Transverse colon (tissue), 4 donors: ENCODE results near the gene BOC. TPM values are rescaled to one million over a fixed set of nuclear protein-coding genes. Genes with fewer than 3 reads are reported as not detected.
A peak's percentile ranks its signal among the peaks of the same experiment; 100 is the strongest.

Experiments
- DNase-seq: peaks from one replicate; pipeline ENCODE4 v3.0.0-alpha.2; 2019
- H3K27ac ChIP-seq, 4 donors: fragments of 200-600 bp; sonication (generic); 2 replicates each; pipeline ENCODE4 v1.5.1; 2016 to 2018; ENCODE audit warnings: inconsistent platforms in 4 of 4
- H3K27me3 ChIP-seq: fragments of 200-600 bp; sonication (generic); 2 replicates; pipeline ENCODE4 v1.5.1; 2017; ENCODE audit warnings: inconsistent platforms
- H3K36me3 ChIP-seq, 4 donors: fragments of 200-600 bp; sonication (generic); 2 replicates each; pipeline ENCODE4 v1.5.1; 2017 to 2019; ENCODE audit warnings: inconsistent platforms in 4 of 4
- H3K4me1 ChIP-seq, 4 donors: fragments of 200-600 bp; sonication (generic); 2 replicates each; pipeline ENCODE4 v1.5.1; 2017 to 2020; ENCODE audit warnings: inconsistent platforms in 4 of 4
- H3K4me3 ChIP-seq, 4 donors: fragments of 200-600 bp; sonication (generic); 1 replicate in 1 of 4; 2 replicates in 3 of 4; pipeline versions ENCODE4 v1.5.1 to v1.6.1; 2017 to 2019; ENCODE audit warnings: inconsistent platforms in 4 of 4
- H3K9me3 ChIP-seq, 2 donors: fragments of 200-600 bp; sonication (generic); 2 replicates each; pipeline ENCODE4 v1.5.1; 2017 to 2019; ENCODE audit warnings: inconsistent platforms in 2 of 2
- CTCF ChIP-seq, 5 experiments: fragments of 200-600 bp in 3 of 5; fragments of 450-650 bp in 2 of 5; sonication (generic) in 3 of 5; IDR thresholded peaks; 1 replicate in 2 of 5; 2 replicates in 3 of 5; pipeline ENCODE4 v1.5.1; 2016 to 2017; ENCODE audit warnings: antibody characterized with exemption in 5 of 5, inconsistent platforms in 3 of 5, mild to moderate bottlenecking in 2 of 5, moderate library complexity in 1 of 5
- EP300 ChIP-seq: sonication (generic); formaldehyde crosslinking; IDR thresholded peaks from one replicate; pipeline ENCODE4 v1.6.1; 2017; ENCODE audit warnings: antibody characterized with exemption, low read depth
- POLR2A ChIP-seq: fragments of 450-650 bp; IDR thresholded peaks from one replicate; pipeline ENCODE4 v1.6.1; 2016; ENCODE audit warnings: antibody characterized with exemption, mild to moderate bottlenecking, moderate library complexity
- POLR2AphosphoS5 ChIP-seq, 3 donors: sonication (generic); formaldehyde crosslinking; IDR thresholded peaks; one replicate each; pipeline ENCODE4 v1.6.1; 2016; ENCODE audit warnings: antibody characterized with exemption in 3 of 3
- WGBS, 2 donors: methylation state at CpG; one replicate each; pipeline ENCODE4 v1.1.5; 2018; ENCODE audit warnings: low coverage in 1 of 2; 5-methylcytosine and 5-hydroxymethylcytosine counted together
- in situ Hi-C, 4 donors: fragments of 200-750 bp; cut with MboI; loops; one replicate each; pipeline versions ENCODE4 v1.15.0 to v1.15.1; 2017; ENCODE audit warnings: low sequenced_read_pairs in 3 of 4, low pct_ligation_motif_present in 1 of 4, low pct_unique_long_range_greater_than_20kb in 1 of 4
- intact Hi-C: fragments of 100-400 bp; cut with DNase I; formaldehyde crosslinking; loops from one replicate; pipeline ENCODE4 v1.15.1; 2023; ENCODE audit warnings: low total_unique reads
- total RNA-seq, 4 donors: library from RNA; depleted of rRNA; stranded (reverse); fragments of >200 nt; gene quantifications; one replicate each; pipeline ENCODE4 v1.1.0, GENCODE V29; 2016

BOC gene
- total RNA-seq, 4 donors from 2014 or later = 15.2 to 77.4 (median 45.4) TPM

GRCh38 chr3:113204371-113204770 is 7.0 kb upstream of the BOC start:
- no peak for DNase-seq
- H3K36me3 ChIP-seq = no peaks in the 10 kb centered on the region
- intact Hi-C loops = no loop called here
- in situ Hi-C loops = no loop called here
- WGBS, 2 donors = 69 to 86% methylated on average over 3 to 6 of the region's 6 CpGs
- H3K4me1 ChIP-seq = no peaks in the 10 kb centered on the region
- H3K4me3 ChIP-seq = no peak overlapping the region
- H3K27me3 ChIP-seq = no peaks in the 10 kb centered on the region
- H3K27ac ChIP-seq = no peak overlapping the region
- no peaks in the 10 kb centered on the region for H3K9me3 ChIP-seq
- no peak for TF ChIP-seq POLR2A
- no peak for TF ChIP-seq EP300
- no peak for TF ChIP-seq POLR2AphosphoS5 (IDR thresholded peaks at IDR 0.05)
- TF ChIP-seq CTCF (IDR thresholded peaks at IDR 0.05) = no peak

GRCh38 chr3:113205481-113205880 is 5.9 kb upstream of the BOC start:
- WGBS, 2 donors = 94% methylated on average over 2 of the region's 2 CpGs; no CpG with 5 or more reads in 1 of the 2 donors
- intact Hi-C loops = no loop called here
- TF ChIP-seq CTCF (IDR thresholded peaks at IDR 0.05) (no peak), POLR2A (no peak), POLR2AphosphoS5 (IDR thresholded peaks at IDR 0.05) (no peak), EP300 (no peak)
- Histone ChIP-seq H3K4me1 (no peaks in the 10 kb centered on the region), H3K4me3 (no peak overlapping the region), H3K36me3 (no peaks in the 10 kb centered on the region), H3K27ac (no peak overlapping the region), H3K27me3 (peaks cover 2% of the 10 kb centered on the region), H3K9me3 (no peaks in the 10 kb centered on the region)
- DNase-seq = no peak
- in situ Hi-C loops = no loop called here

- 26 to 55% methylated on average over 9 to 22 of the region's 22 CpGs for WGBS, 2 donors
- peaks cover 49% of the 10 kb centered on the region for H3K27me3 ChIP-seq
- intact Hi-C loops (loop anchor here (5.0 to 10.0 kb wide), 3 partner anchors 54 to 77 kb away; no protein-coding TSS in a partner anchor), in situ Hi-C loops (no loop called here)
- no peaks in the 10 kb centered on the region for H3K9me3 ChIP-seq
- no peak for DNase-seq
- TF ChIP-seq POLR2A (no peak), EP300 (no peak), CTCF (IDR thresholded peaks at IDR 0.05) (no peak), POLR2AphosphoS5 (IDR thresholded peaks at IDR 0.05) (no peak)
- peak overlapping the region; percentile 84 to 96 (median 90) for H3K27ac ChIP-seq
- no peaks in the 10 kb centered on the region for H3K36me3 ChIP-seq
- H3K4me1 ChIP-seq = peaks cover 0 to 11% (median 4%) of the 10 kb centered on the region in 4 donors
- H3K4me3 ChIP-seq = peak overlapping the region; percentile 63 to 85 (median 67)
These were observed 590 bp upstream of the BOC start for GRCh38 chr3:113210604-113211329.

- WGBS, 2 donors = 0 to 1% methylated on average over 5 to 38 of the region's 62 CpGs
- no peaks in the 10 kb centered on the region for H3K36me3 ChIP-seq
- peaks cover 0 to 11% (median 5%) of the 10 kb centered on the region in 4 donors for H3K4me1 ChIP-seq
- DNase-seq = no peak
- H3K9me3 ChIP-seq = no peaks in the 10 kb centered on the region
- H3K27me3 ChIP-seq = peaks cover 50% of the 10 kb centered on the region
- H3K27ac ChIP-seq = peak overlapping the region; percentile 84 to 96 (median 90)
- no peak for TF ChIP-seq POLR2AphosphoS5 (IDR thresholded peaks at IDR 0.05)
- no peak for TF ChIP-seq CTCF (IDR thresholded peaks at IDR 0.05)
- no peak for TF ChIP-seq EP300
- TF ChIP-seq POLR2A = no peak
- intact Hi-C loops (loop anchor here (5.0 to 10.0 kb wide), 3 partner anchors 53 to 75 kb away; no protein-coding TSS in a partner anchor), in situ Hi-C loops (no loop called here)
- H3K4me3 ChIP-seq = peak overlapping the region; percentile 63 to 85 (median 67)
These were observed 940 bp downstream of the BOC start for GRCh38 chr3:113212150-113212843.
